NOMO-1 treated with dmso at 0.1 percent for 144 hours (cell line): ENCODE measurements around the gene SMIM38.
"Not testable (repeated sequence)": the region's sequence is repeated elsewhere in the genome, so short reads cannot be mapped to it uniquely, and the experiment has no call there.

Experiments
- DNase-seq: peaks from one replicate; lab custom pipeline; 2025; ENCODE audit not compliant: unreplicated experiment; lab: John Stamatoyannopoulos, UW

The SMIM38 gene

GRCh38 chr11:69137151-69137844, 18.4 kb upstream of the SMIM38 start:
- DNase-seq: no peak

- DNase-seq: no peak
Measured at GRCh38 chr11:69138265-69138664, 17.5 kb upstream of the SMIM38 start.

GRCh38 chr11:69140161-69140560, 15.6 kb upstream of the SMIM38 start:
- DNase-seq: not testable (repeated sequence)

GRCh38 chr11:69140635-69141034, 15.1 kb upstream of the SMIM38 start:
- DNase-seq: no peak

GRCh38 chr11:69141742-69142141, 14.0 kb upstream of the SMIM38 start:
- no peak for DNase-seq

GRCh38 chr11:69142895-69143294, 12.8 kb upstream of the SMIM38 start:
- DNase-seq: no peak

- DNase-seq: no peak
Measured at GRCh38 chr11:69144316-69145049, 11.3 kb upstream of the SMIM38 start.

GRCh38 chr11:69145050-69145380, 10.7 kb upstream of the SMIM38 start:
- no peak for DNase-seq

GRCh38 chr11:69148377-69148762, 7.4 kb upstream of the SMIM38 start:
- no peak for DNase-seq

GRCh38 chr11:69148806-69149205, 6.9 kb upstream of the SMIM38 start:
- DNase-seq: no peak

GRCh38 chr11:69149338-69150045, 6.2 kb upstream of the SMIM38 start:
- not testable (repeated sequence) for DNase-seq

GRCh38 chr11:69150175-69150574, 5.6 kb upstream of the SMIM38 start:
- DNase-seq: no peak

GRCh38 chr11:69151836-69152235, 3.9 kb upstream of the SMIM38 start:
- DNase-seq: no peak

GRCh38 chr11:69152733-69153421, 2.9 kb upstream of the SMIM38 start:
- no peak for DNase-seq

- DNase-seq: no peak
Measured at GRCh38 chr11:69153661-69154060, 2.1 kb upstream of the SMIM38 start.

- no peak for DNase-seq
Measured at GRCh38 chr11:69154211-69154913, 1.4 kb upstream of the SMIM38 start.

GRCh38 chr11:69154938-69155301, 815 bp upstream of the SMIM38 start:
- DNase-seq: no peak

GRCh38 chr11:69156235-69156639, 502 bp downstream of the SMIM38 start:
- no peak for DNase-seq

GRCh38 chr11:69156673-69157155, 979 bp downstream of the SMIM38 start:
- DNase-seq: no peak

GRCh38 chr11:69157156-69157821, 1.6 kb downstream of the SMIM38 start:
- no peak for DNase-seq
